Astrocyte (in vitro differentiated cells and primary cell): ENCODE data around the gene PEX7. TPM values are rescaled to one million over a fixed set of nuclear protein-coding genes. Genes with fewer than 3 reads are reported as not detected.

Experiments used
- DNase-seq: peaks from one replicate; pipeline ENCODE4 v3.0.0-alpha.2; 2010; ENCODE audit warnings: low read depth
- FAIRE-seq: peaks from 2 replicates; lab custom pipeline; 2011; peaks lifted over from hg19 to GRCh38; lab: Jason Lieb, UNC
- H2AFZ ChIP-seq: 2 replicates; pipeline ENCODE4 v1.6.0; 2012; ENCODE audit warnings: low read depth, low read length, inconsistent platforms
- H3K27ac ChIP-seq: 2 replicates; pipeline ENCODE4 v1.5.1; 2011; ENCODE audit warnings: low read depth, low read length, inconsistent platforms
- H3K27me3 ChIP-seq: 2 replicates; pipeline ENCODE4 v1.6.0; 2011; ENCODE audit warnings: low read length, inconsistent platforms; ENCODE audit not compliant: insufficient read depth
- H3K36me3 ChIP-seq: 2 replicates; pipeline ENCODE4 v1.5.1; 2011; ENCODE audit warnings: low read length, inconsistent platforms; ENCODE audit not compliant: insufficient read depth
- H3K4me1 ChIP-seq: 2 replicates; pipeline ENCODE4 v1.5.1; 2011; ENCODE audit warnings: low read length, inconsistent platforms; ENCODE audit not compliant: insufficient read depth
- H3K4me2 ChIP-seq: 2 replicates; pipeline ENCODE4 v1.6.0; 2012; ENCODE audit warnings: low read length, inconsistent platforms
- H3K4me3 ChIP-seq: 2 replicates; pipeline ENCODE4 v1.5.1; 2011; ENCODE audit warnings: low read depth, mild to moderate bottlenecking, low read length, inconsistent platforms; ENCODE audit not compliant: insufficient read depth
- H3K79me2 ChIP-seq: 2 replicates; pipeline ENCODE4 v1.6.0; 2012; ENCODE audit warnings: mild to moderate bottlenecking, low read length, inconsistent platforms; ENCODE audit not compliant: insufficient read depth
- H3K9ac ChIP-seq: 2 replicates; pipeline ENCODE4 v1.6.0; 2012; ENCODE audit warnings: mild to moderate bottlenecking, low read length, inconsistent platforms
- H3K9me3 ChIP-seq: 2 replicates; pipeline ENCODE4 v1.5.1; 2012; ENCODE audit warnings: low read depth, mild to moderate bottlenecking, low read length, inconsistent platforms; ENCODE audit not compliant: insufficient read depth
- H4K20me1 ChIP-seq: 2 replicates; pipeline ENCODE4 v1.6.0; 2012; ENCODE audit warnings: low read length, inconsistent platforms; ENCODE audit not compliant: insufficient read depth
- H3K27ac Mint-ChIP-seq: one replicate; pipeline ENCODE4 v1.8.0; 2021; ENCODE audit warnings: mild to moderate bottlenecking, mixed read lengths; ENCODE audit not compliant: unreplicated experiment
- H3K27me3 Mint-ChIP-seq: one replicate; pipeline ENCODE4 v1.8.0; 2021; ENCODE audit warnings: low read depth, mixed read lengths; ENCODE audit not compliant: unreplicated experiment
- H3K36me3 Mint-ChIP-seq: one replicate; pipeline ENCODE4 v1.8.0; 2021; ENCODE audit warnings: low read depth, mixed read lengths; ENCODE audit not compliant: unreplicated experiment
- H3K4me1 Mint-ChIP-seq: one replicate; pipeline ENCODE4 v1.8.0; 2021; ENCODE audit warnings: low read depth, mixed read lengths; ENCODE audit not compliant: unreplicated experiment
- H3K4me3 Mint-ChIP-seq: one replicate; pipeline ENCODE4 v1.8.0; 2021; ENCODE audit warnings: mild to moderate bottlenecking, moderate library complexity, mixed read lengths; ENCODE audit not compliant: unreplicated experiment
- H3K9me3 Mint-ChIP-seq: one replicate; pipeline ENCODE4 v1.8.0; 2021; ENCODE audit warnings: mild to moderate bottlenecking, mixed read lengths; ENCODE audit not compliant: unreplicated experiment
- EZH2 ChIP-seq: IDR thresholded peaks from 2 replicates; pipeline ENCODE4 v1.6.1; 2012; ENCODE audit warnings: mild to moderate bottlenecking, low read length, inconsistent platforms; ENCODE audit not compliant: insufficient read depth
- total RNA-seq: library from RNA; stranded (reverse); gene quantifications from 2 replicates; pipeline ENCODE4 v1.2.1, GENCODE V29; 2021
- TF ChIP-seq, protein P1 (sequence below): IDR thresholded peaks from 2 replicates; pipeline ENCODE4 v1.5.1; 2011; ENCODE audit warnings: low read depth, mild to moderate bottlenecking, inconsistent platforms, low read length, moderate library complexity; ENCODE audit not compliant: insufficient read depth

Gene PEX7
- total RNA-seq, 1 donor from 2014 or later = 4.8 TPM

DNA sequence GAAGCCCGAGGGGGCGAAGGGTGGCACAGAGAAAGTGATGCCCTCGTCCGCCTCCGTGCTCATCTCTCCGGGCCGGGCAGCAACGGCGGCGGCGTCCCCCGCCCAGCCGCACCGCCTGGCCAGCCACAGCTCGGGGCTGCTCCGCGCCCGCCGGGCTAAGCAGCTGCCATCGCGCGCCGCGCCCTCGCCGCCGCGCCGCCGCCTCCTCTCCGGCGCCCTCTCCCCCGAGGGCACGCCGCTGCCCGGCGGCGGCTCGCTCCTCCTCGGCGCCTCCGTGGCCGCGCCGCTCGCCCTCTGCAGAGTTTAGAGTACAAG is 30.3 kb upstream of the PEX7 start:
- peaks cover 33% of the 10 kb centered on the region for H3K79me2 ChIP-seq
- H3K4me3 ChIP-seq = peak overlapping the region; percentile 83
- H3K4me1 ChIP-seq = peaks cover 17% of the 10 kb centered on the region
- H2AFZ ChIP-seq = peak overlapping the region; percentile 99
- peak overlapping the region; percentile 89 for H3K9ac ChIP-seq
- no peaks in the 10 kb centered on the region for H3K27me3 ChIP-seq
- no peak for TF ChIP-seq EZH2
- TF ChIP-seq, protein P1, sequence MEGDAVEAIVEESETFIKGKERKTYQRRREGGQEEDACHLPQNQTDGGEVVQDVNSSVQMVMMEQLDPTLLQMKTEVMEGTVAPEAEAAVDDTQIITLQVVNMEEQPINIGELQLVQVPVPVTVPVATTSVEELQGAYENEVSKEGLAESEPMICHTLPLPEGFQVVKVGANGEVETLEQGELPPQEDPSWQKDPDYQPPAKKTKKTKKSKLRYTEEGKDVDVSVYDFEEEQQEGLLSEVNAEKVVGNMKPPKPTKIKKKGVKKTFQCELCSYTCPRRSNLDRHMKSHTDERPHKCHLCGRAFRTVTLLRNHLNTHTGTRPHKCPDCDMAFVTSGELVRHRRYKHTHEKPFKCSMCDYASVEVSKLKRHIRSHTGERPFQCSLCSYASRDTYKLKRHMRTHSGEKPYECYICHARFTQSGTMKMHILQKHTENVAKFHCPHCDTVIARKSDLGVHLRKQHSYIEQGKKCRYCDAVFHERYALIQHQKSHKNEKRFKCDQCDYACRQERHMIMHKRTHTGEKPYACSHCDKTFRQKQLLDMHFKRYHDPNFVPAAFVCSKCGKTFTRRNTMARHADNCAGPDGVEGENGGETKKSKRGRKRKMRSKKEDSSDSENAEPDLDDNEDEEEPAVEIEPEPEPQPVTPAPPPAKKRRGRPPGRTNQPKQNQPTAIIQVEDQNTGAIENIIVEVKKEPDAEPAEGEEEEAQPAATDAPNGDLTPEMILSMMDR = no peak
- H3K27me3 Mint-ChIP-seq = peaks cover 4% of the 10 kb centered on the region
- no peak overlapping the region for H3K27ac ChIP-seq
- H3K4me3 Mint-ChIP-seq = peak overlapping the region; percentile 91
- H3K4me1 Mint-ChIP-seq = peaks cover 17% of the 10 kb centered on the region
- DNase-seq (no peak), FAIRE-seq (no peak)
- no peaks in the 10 kb centered on the region for H3K9me3 Mint-ChIP-seq
- no peaks in the 10 kb centered on the region for H3K36me3 Mint-ChIP-seq
- H4K20me1 ChIP-seq = no peaks in the 10 kb centered on the region
- no peaks in the 10 kb centered on the region for H3K36me3 ChIP-seq
- H3K9me3 ChIP-seq = no peaks in the 10 kb centered on the region
- peak overlapping the region; percentile 95 for H3K4me2 ChIP-seq
- H3K27ac Mint-ChIP-seq = no peak overlapping the region

DNA sequence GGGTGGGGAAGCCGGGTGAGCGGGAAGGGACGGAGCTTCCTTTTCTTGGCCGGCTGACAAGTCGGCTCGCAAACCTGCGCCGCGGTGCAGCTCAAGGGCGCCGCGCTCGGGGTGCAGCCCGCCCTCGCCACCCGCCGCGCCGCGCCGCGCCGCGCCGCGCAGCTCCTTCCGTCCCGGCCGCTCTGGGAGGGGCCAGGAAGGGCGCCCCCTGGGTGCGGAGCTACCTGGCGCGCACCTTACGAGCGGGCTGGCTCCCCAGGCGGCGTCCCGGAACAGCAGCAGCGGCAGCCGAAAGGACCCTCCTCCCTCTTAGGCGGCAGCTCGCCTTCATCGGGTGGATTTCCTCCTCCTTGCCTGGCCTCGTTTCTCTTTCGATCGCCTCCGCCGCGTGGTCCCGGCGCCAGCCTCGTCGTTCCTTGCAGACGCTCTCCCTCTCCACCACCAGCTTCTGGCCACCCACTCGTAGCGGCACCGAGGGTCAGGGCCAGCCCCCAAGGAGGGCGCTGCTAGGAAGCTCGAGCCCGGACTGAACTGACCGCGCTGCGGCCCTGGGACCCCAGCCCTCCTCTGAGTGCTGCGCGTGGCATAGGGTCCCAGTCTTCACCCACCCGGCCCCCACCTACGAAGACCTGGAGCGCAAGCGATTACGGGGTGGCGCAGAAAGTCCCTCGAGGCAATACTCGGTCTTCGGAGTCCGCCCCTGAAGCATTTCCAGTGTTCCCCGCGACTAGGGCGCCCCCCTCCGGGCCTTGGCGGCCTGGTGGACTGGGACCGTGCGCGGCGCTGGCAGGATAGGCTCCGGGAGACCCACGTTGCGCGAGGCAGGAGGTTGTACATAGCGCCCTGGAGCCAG is 29.8 kb upstream of the PEX7 start, which contains the start of gene MAP3K5:
TSS of gene MAP3K5 (minus strand) at position 68 of the 853 bp plus-strand sequence. CDS start 320 bp downstream, outside the sequence.
- Histone ChIP-seq H3K79me2 (peaks cover 27% of the 10 kb centered on the region), H3K9ac (peak within 1 kb of the TSS; percentile 89), H3K36me3 (no peaks in the 10 kb centered on the region), H3K27me3 (no peaks in the 10 kb centered on the region), H2AFZ (peak within 1 kb of the TSS; percentile 99), H3K27ac (peak within 1 kb of the TSS; percentile 66), H3K4me1 (peaks cover 14% of the 10 kb centered on the region), H3K4me2 (peak within 1 kb of the TSS; percentile 95), H3K9me3 (no peaks in the 10 kb centered on the region), H4K20me1 (no peaks in the 10 kb centered on the region), H3K4me3 (peak within 1 kb of the TSS; percentile 83)
- Mint-ChIP-seq H3K27ac (peak within 1 kb of the TSS; percentile 83), H3K27me3 (peaks cover 4% of the 10 kb centered on the region), H3K9me3 (no peaks in the 10 kb centered on the region), H3K36me3 (no peaks in the 10 kb centered on the region), H3K4me3 (peak within 1 kb of the TSS; percentile 91), H3K4me1 (peaks cover 16% of the 10 kb centered on the region)
- FAIRE-seq = no peak
- DNase-seq = peak; percentile 73
- TF ChIP-seq EZH2 = no peak
- TF ChIP-seq, protein P1 = peak; percentile 63

DNA sequence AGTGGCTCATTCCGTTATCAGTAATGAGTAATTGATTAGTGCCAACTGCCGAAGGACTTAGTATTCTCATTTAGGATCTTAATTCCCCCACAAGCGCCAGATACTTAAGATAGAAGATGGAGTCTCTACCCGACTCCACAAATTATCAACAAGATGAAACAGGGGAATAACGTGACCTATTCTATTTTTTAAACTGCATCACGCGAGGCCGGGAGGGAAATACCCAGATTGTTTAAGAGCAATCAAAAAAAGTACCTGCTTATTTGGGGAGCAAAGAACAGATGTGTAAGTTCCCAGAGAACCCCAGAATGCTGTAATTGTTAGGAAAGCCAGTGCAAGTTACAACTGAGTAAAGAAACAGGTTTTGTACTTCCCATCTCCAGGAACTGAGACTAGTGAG is 29.0 kb upstream of the PEX7 start:
- Histone ChIP-seq H3K4me1 (peaks cover 9% of the 10 kb centered on the region), H3K79me2 (peaks cover 25% of the 10 kb centered on the region), H3K27me3 (no peaks in the 10 kb centered on the region), H3K4me2 (peak overlapping the region; percentile 95), H3K9ac (peak overlapping the region; percentile 89), H3K27ac (no peak overlapping the region), H3K9me3 (no peaks in the 10 kb centered on the region), H3K4me3 (peak overlapping the region; percentile 83), H4K20me1 (no peaks in the 10 kb centered on the region), H3K36me3 (no peaks in the 10 kb centered on the region), H2AFZ (peak overlapping the region; percentile 99)
- no peak overlapping the region for H3K27ac Mint-ChIP-seq
- DNase-seq (no peak), FAIRE-seq (no peak)
- H3K4me3 Mint-ChIP-seq = peak overlapping the region; percentile 91
- no peak for TF ChIP-seq EZH2
- TF ChIP-seq, protein P1 = no peak
- no peaks in the 10 kb centered on the region for H3K36me3 Mint-ChIP-seq
- peaks cover 16% of the 10 kb centered on the region for H3K4me1 Mint-ChIP-seq
- no peaks in the 10 kb centered on the region for H3K9me3 Mint-ChIP-seq
- peaks cover 4% of the 10 kb centered on the region for H3K27me3 Mint-ChIP-seq
